DOHH2 (cell line): ENCODE data around the gene MTMR10.

ENCODE experiments used
- H3F3A ChIP-seq: fragments of 200-600 bp; sonication (generic), shearing (Covaris generic); 2 replicates; pipeline ENCODE4 v1.6.0; 2016; ENCODE audit warnings: antibody characterized with exemption, mild to moderate bottlenecking; ENCODE audit not compliant: control insufficient read depth, insufficient read depth
- H3K27ac ChIP-seq: fragments of 200-600 bp; sonication (generic); 2 replicates; pipeline ENCODE4 v1.5.1; 2014; ENCODE audit warnings: low read depth, mild to moderate bottlenecking, low read length, moderate library complexity
- H3K27me3 ChIP-seq: fragments of 200-600 bp; sonication (generic); 2 replicates; pipeline ENCODE4 v1.6.1; 2014; ENCODE audit warnings: mild to moderate bottlenecking, low read length, mixed read lengths; ENCODE audit not compliant: control insufficient read depth
- H3K36me3 ChIP-seq: fragments of 200-600 bp; sonication (generic); 2 replicates; pipeline ENCODE4 v1.6.1; 2014; ENCODE audit warnings: mild to moderate bottlenecking, low read length, moderate library complexity, mixed read lengths; ENCODE audit not compliant: control insufficient read depth
- H3K4me1 ChIP-seq: fragments of 200-600 bp; sonication (generic); 2 replicates; pipeline ENCODE4 v1.6.1; 2014; ENCODE audit warnings: mild to moderate bottlenecking, low read length, mixed read lengths; ENCODE audit not compliant: control insufficient read depth
- H3K4me2 ChIP-seq: fragments of 200-600 bp; sonication (generic); 2 replicates; pipeline ENCODE4 v1.6.0; 2014; ENCODE audit warnings: mild to moderate bottlenecking, low read length, moderate library complexity
- H3K4me3 ChIP-seq: fragments of 200-600 bp; sonication (generic); 2 replicates; pipeline ENCODE4 v1.5.1; 2014; ENCODE audit warnings: mild to moderate bottlenecking, low read length, mixed read lengths
- H3K79me2 ChIP-seq: fragments of 200-600 bp; sonication (generic); 2 replicates; pipeline ENCODE4 v1.6.1; 2014; ENCODE audit warnings: mild to moderate bottlenecking, low read length, mixed read lengths; ENCODE audit not compliant: control insufficient read depth
- H3K9me2 ChIP-seq: fragments of 200-600 bp; sonication (generic); replicated peaks from 2 replicates; pipeline ENCODE4 v1.6.1; 2014; ENCODE audit warnings: mild to moderate bottlenecking, low read length, mixed read lengths; ENCODE audit not compliant: control insufficient read depth
- H3K9me3 ChIP-seq: fragments of 200-600 bp; sonication (generic); 2 replicates; pipeline ENCODE4 v1.6.1; 2014; ENCODE audit warnings: antibody characterized with exemption, low read length, mixed read lengths; ENCODE audit not compliant: control insufficient read depth, insufficient read depth
- H4K20me1 ChIP-seq: fragments of 200-600 bp; sonication (generic); 2 replicates; pipeline ENCODE4 v1.6.0; 2014; ENCODE audit warnings: low read depth, mild to moderate bottlenecking, antibody characterized with exemption, low read length, moderate library complexity; ENCODE audit not compliant: control insufficient read depth, insufficient read depth
- CTCF ChIP-seq: fragments of 200-600 bp; sonication (generic); IDR thresholded peaks from one replicate; pipeline ENCODE4 v1.5.1; 2014; ENCODE audit warnings: antibody characterized with exemption, mild to moderate bottlenecking, low read depth, low read length; ENCODE audit not compliant: poor library complexity, severe bottlenecking
- EZH2phosphoT487 ChIP-seq: fragments of 200-600 bp; sonication (generic); IDR thresholded peaks from 2 replicates; pipeline ENCODE4 v1.6.1; 2017; ENCODE audit warnings: borderline replicate concordance, mild to moderate bottlenecking, antibody characterized with exemption, low read length, moderate library complexity, mixed read lengths

MTMR10 gene

GRCh38 chr15:30941520-30941919 lies 49.9 kb downstream of the MTMR10 start:
- Histone ChIP-seq H3K9me2 (no peaks in the 10 kb centered on the region), H3F3A (no peaks in the 10 kb centered on the region), H3K9me3 (no peaks in the 10 kb centered on the region), H3K27me3 (no peaks in the 10 kb centered on the region), H3K36me3 (peaks cover 71% of the 10 kb centered on the region), H4K20me1 (no peaks in the 10 kb centered on the region), H3K27ac (no peak overlapping the region), H3K4me3 (no peak overlapping the region), H3K4me2 (no peak overlapping the region), H3K79me2 (no peaks in the 10 kb centered on the region), H3K4me1 (no peaks in the 10 kb centered on the region)
- TF ChIP-seq CTCF, result no peak
- TF ChIP-seq EZH2phosphoT487, result no peak

GRCh38 chr15:30940359-30940758 lies 51.1 kb downstream of the MTMR10 start:
- H3K4me3 ChIP-seq, result no peak overlapping the region
- H3K9me2 ChIP-seq, result no peaks in the 10 kb centered on the region
- H3K9me3 ChIP-seq, result no peaks in the 10 kb centered on the region
- no peak overlapping the region for H3K27ac ChIP-seq
- no peak for TF ChIP-seq EZH2phosphoT487
- TF ChIP-seq CTCF, result no peak
- peaks cover 62% of the 10 kb centered on the region for H3K36me3 ChIP-seq
- H3K79me2 ChIP-seq, result no peaks in the 10 kb centered on the region
- H3K4me2 ChIP-seq, result no peak overlapping the region
- H3K27me3 ChIP-seq, result no peaks in the 10 kb centered on the region
- no peaks in the 10 kb centered on the region for H3K4me1 ChIP-seq
- H4K20me1 ChIP-seq, result no peaks in the 10 kb centered on the region
- H3F3A ChIP-seq, result no peaks in the 10 kb centered on the region

- no peaks in the 10 kb centered on the region for H3K79me2 ChIP-seq
- no peaks in the 10 kb centered on the region for H3K9me3 ChIP-seq
- no peaks in the 10 kb centered on the region for H3F3A ChIP-seq
- H3K4me2 ChIP-seq, result no peak overlapping the region
- no peaks in the 10 kb centered on the region for H4K20me1 ChIP-seq
- no peak overlapping the region for H3K27ac ChIP-seq
- no peaks in the 10 kb centered on the region for H3K4me1 ChIP-seq
- TF ChIP-seq EZH2phosphoT487, result no peak
- no peak for TF ChIP-seq CTCF
- peaks cover 58% of the 10 kb centered on the region for H3K36me3 ChIP-seq
- no peaks in the 10 kb centered on the region for H3K9me2 ChIP-seq
- H3K27me3 ChIP-seq, result no peaks in the 10 kb centered on the region
- H3K4me3 ChIP-seq, result no peak overlapping the region
These were observed 52.3 kb downstream of the MTMR10 start for GRCh38 chr15:30939161-30939560.

- H3K4me2 ChIP-seq, result no peak overlapping the region
- H3F3A ChIP-seq, result no peaks in the 10 kb centered on the region
- H3K27me3 ChIP-seq, result no peaks in the 10 kb centered on the region
- H3K27ac ChIP-seq, result no peak overlapping the region
- H3K4me1 ChIP-seq, result no peaks in the 10 kb centered on the region
- no peaks in the 10 kb centered on the region for H3K9me3 ChIP-seq
- H3K36me3 ChIP-seq, result peaks cover 10% of the 10 kb centered on the region
- TF ChIP-seq EZH2phosphoT487 (no peak), CTCF (no peak)
- no peaks in the 10 kb centered on the region for H4K20me1 ChIP-seq
- no peaks in the 10 kb centered on the region for H3K79me2 ChIP-seq
- H3K4me3 ChIP-seq, result no peak overlapping the region
- no peaks in the 10 kb centered on the region for H3K9me2 ChIP-seq
These were observed 58.1 kb downstream of the MTMR10 start for GRCh38 chr15:30933293-30933692.
